ENCODE results near the gene FADS3. TPM values are rescaled to one million over a fixed set of nuclear protein-coding genes. Genes with fewer than 3 reads are reported as not detected.

FADS3 gene
- total and polyA plus RNA-seq, 2 of the 4 experiments (the other 2 are of a cell fraction), result 54.5 to 110 TPM

DNA sequence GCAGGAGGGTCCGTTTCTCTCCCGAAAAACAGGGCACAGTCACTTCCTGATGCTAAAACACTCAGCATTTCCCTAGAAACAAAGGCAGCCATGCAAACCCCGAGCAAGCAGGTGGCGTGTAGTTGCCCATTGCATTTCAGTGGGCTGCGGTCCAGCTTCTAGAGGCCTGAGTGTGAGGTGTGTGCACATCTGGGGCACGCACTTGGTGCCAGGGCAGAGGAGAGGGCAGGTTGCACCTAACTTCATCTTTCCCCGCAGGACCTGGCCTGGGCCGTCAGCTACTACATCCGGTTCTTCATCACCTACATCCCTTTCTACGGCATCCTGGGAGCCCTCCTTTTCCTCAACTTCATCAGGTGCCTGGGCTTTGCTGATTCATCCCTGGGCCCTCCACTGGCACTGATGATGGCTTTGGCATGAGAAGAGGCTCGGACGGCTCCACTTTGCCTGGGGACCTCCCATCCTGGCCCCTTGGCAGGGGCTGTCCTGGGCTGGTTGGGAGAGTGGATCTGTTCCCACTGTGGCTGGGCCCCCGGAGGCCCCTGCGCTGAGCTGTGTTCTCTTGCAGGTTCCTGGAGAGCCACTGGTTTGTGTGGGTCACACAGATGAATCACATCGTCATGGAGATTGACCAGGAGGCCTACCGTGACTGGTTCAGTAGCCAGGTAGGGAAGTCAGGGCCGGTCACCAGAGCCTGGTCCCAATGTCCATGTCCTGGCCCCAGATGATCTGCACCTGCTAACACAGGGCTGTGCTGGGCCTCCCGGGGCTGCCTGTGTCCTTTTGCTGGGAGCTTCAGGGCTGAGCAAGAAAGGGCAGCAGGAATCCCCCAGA lies 28.4 kb downstream of the FADS3 start:
- ATAC-seq (ENCODE audit: low read depth), result no peak
- H3K4ac ChIP-seq (ENCODE audit: low read depth, low read length), result no peak overlapping the region
- H4K5ac ChIP-seq (ENCODE audit: low read depth, low read length), result no peak overlapping the region
- no peak overlapping the region for H3K27ac ChIP-seq (ENCODE audit: insufficient read depth, low read length)
- H2BK120ac ChIP-seq (ENCODE audit: low read depth, low read length), result no peak overlapping the region
- intact Hi-C loops (cut with micrococcal nuclease), result no loop called here
- H2AK5ac ChIP-seq (ENCODE audit: low read depth, low read length), result no peak overlapping the region
- H3K27me3 ChIP-seq (ENCODE audit: control insufficient read depth, insufficient read depth, low read length), result no peaks in the 10 kb centered on the region
- H4K20me1 ChIP-seq (ENCODE audit: insufficient read depth, low read length), result no peaks in the 10 kb centered on the region
- no peak overlapping the region for H4K91ac ChIP-seq (ENCODE audit: insufficient read depth, low read depth, low read length)
- dilution Hi-C loops (cut with HindIII; ENCODE audit: low sequenced_read_pairs, unreplicated experiment), result no loop called here
- WGBS, 2 experiments (ENCODE audit: extremely low coverage in 2 of 2, insufficient read length in 1 of 2), result no CpG with 5 or more reads among the region's 18 CpGs
- H3K4me3 ChIP-seq (ENCODE audit: insufficient read depth, low read depth, low read length), result no peak overlapping the region
- POLR2A ChIA-PET (ENCODE audit: unreplicated experiment), result no interaction called here
- no peak overlapping the region for H3K56ac ChIP-seq (ENCODE audit: extremely low read depth, insufficient read depth, low read length)
- H3K79me1 ChIP-seq (ENCODE audit: low read depth in 1 of 2, low read length in 2 of 2), result no peaks in the 10 kb centered on the region
- in situ Hi-C loops (cut with MboI; ENCODE audit: low sequenced_read_pairs), result loop anchor here (25.0 kb wide), 1 partner anchor 449 kb away; no protein-coding TSS in a partner anchor
- peaks cover 41% of the 10 kb centered on the region for H3K36me3 ChIP-seq (ENCODE audit: control insufficient read depth, insufficient read depth, low read length)
- CTCF ChIA-PET, result no interaction called here
- no peak overlapping the region for H3K14ac ChIP-seq (replicated peaks; ENCODE audit: low read depth, low read length)
- no peaks in the 10 kb centered on the region for H3K9me1 ChIP-seq (ENCODE audit: insufficient read depth, low read length)
- DNase-seq, result no peak
- H2BK5ac ChIP-seq (ENCODE audit: low read depth, low read length, poor library complexity, severe bottlenecking), result no peak overlapping the region
- no peak overlapping the region for H3K9ac ChIP-seq (ENCODE audit: low read depth, low read length)
- H4K8ac ChIP-seq (ENCODE audit: low read depth in 2 of 2, low read length in 2 of 2), result no peak overlapping the region
- no peak overlapping the region for H2BK15ac ChIP-seq (ENCODE audit: low read depth, low read length)
- H3K18ac ChIP-seq (ENCODE audit: low read depth, low read length), result no peak overlapping the region
- no peak overlapping the region for H3K4me2 ChIP-seq (ENCODE audit: low read depth, low read length)
- no peak overlapping the region for H2BK20ac ChIP-seq (ENCODE audit: low read depth, low read length)
- no peaks in the 10 kb centered on the region for H3K9me3 ChIP-seq (ENCODE audit: control insufficient read depth, insufficient read depth, low read length)
- TF ChIP-seq, protein P1, sequence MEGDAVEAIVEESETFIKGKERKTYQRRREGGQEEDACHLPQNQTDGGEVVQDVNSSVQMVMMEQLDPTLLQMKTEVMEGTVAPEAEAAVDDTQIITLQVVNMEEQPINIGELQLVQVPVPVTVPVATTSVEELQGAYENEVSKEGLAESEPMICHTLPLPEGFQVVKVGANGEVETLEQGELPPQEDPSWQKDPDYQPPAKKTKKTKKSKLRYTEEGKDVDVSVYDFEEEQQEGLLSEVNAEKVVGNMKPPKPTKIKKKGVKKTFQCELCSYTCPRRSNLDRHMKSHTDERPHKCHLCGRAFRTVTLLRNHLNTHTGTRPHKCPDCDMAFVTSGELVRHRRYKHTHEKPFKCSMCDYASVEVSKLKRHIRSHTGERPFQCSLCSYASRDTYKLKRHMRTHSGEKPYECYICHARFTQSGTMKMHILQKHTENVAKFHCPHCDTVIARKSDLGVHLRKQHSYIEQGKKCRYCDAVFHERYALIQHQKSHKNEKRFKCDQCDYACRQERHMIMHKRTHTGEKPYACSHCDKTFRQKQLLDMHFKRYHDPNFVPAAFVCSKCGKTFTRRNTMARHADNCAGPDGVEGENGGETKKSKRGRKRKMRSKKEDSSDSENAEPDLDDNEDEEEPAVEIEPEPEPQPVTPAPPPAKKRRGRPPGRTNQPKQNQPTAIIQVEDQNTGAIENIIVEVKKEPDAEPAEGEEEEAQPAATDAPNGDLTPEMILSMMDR (conservative IDR thresholded peaks at IDR 0.05; ENCODE audit: low read depth, low read length), result no peak
- TF ChIP-seq MXI1 (IDR thresholded peaks at IDR 0.05; ENCODE audit: borderline replicate concordance, low read depth, low read length), result no peak
- TF ChIP-seq MAZ (IDR thresholded peaks at IDR 0.05; ENCODE audit: borderline replicate concordance, low read depth, low read length), result no peak
- TF ChIP-seq, protein P2, sequence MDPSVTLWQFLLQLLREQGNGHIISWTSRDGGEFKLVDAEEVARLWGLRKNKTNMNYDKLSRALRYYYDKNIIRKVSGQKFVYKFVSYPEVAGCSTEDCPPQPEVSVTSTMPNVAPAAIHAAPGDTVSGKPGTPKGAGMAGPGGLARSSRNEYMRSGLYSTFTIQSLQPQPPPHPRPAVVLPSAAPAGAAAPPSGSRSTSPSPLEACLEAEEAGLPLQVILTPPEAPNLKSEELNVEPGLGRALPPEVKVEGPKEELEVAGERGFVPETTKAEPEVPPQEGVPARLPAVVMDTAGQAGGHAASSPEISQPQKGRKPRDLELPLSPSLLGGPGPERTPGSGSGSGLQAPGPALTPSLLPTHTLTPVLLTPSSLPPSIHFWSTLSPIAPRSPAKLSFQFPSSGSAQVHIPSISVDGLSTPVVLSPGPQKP (IDR thresholded peaks at IDR 0.05; ENCODE audit: borderline replicate concordance, low read depth, low read length), result no peak
- TF ChIP-seq CHD1 (IDR thresholded peaks at IDR 0.05; ENCODE audit: low read depth, low read length), result no peak
- TF ChIP-seq SMC3 (IDR thresholded peaks at IDR 0.05; ENCODE audit: low read depth, low read length), result no peak
- no peak for TF ChIP-seq NFE2L2 (IDR thresholded peaks at IDR 0.05; ENCODE audit: low read depth, low read length)
- TF ChIP-seq BHLHE40 (IDR thresholded peaks at IDR 0.05; ENCODE audit: low read depth, low read length), result no peak
- BruUV-seq (replicated peaks), result no TSS peak
- no peak overlapping the region for H2AFZ ChIP-seq (replicated peaks; ENCODE audit: low read length, poor library complexity)
- no peak overlapping the region for H2AK9ac ChIP-seq (replicated peaks; ENCODE audit: low read depth, low read length, poor library complexity)
- no peaks in the 10 kb centered on the region for H3K4me1 ChIP-seq (ENCODE audit: control insufficient read depth, insufficient read depth, low read length)
- H3K23ac ChIP-seq (ENCODE audit: low read depth, low read length), result no peak overlapping the region
